Measurements from ENCODE around the gene CHST3. TPM values are rescaled to one million over a fixed set of nuclear protein-coding genes. Genes with fewer than 3 reads are reported as not detected.
A peak's percentile ranks its signal among the peaks of the same experiment; 100 is the strongest.

CHST3 gene
- total and polyA plus RNA-seq, 4 experiments from 2014 or later: not detected

DNA sequence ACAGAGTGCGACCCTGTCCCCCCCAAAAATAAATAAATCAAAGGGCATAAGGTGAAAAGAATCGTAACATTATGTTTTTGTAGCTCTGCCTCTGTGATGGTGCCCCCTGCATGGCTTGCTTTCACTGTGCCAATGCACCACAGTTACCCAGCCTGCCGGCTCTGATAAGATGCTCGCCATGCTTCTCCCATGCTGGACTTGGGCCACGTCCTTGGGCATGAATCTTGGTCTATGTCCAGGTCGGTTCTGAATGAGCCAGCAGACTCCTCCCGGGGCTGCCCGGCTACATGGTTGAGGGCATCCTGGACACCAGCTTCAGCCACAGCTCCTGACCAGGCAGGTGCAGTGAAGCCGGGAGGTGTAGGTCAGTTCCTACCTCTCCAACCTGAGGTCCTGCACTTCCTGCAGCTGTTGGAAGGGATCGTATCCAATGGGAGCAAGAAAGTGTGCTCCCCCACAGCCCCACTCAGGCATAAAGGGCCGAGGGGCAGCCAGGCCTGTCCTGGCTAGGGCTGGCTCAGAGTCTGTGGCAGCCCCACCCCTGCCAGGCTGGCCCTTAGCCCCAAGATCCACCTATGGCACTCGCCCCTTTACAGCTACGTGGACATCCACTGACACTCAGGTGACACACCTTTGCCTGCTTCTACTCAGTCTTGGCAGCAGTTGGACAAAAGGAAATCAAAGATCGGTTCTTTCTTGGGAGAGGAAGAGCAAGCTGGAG is 34.1 kb downstream of the CHST3 start:
- peaks cover 2% of the 10 kb centered on the region in 2 donors for H3K27me3 Mint-ChIP-seq
- ChIA-PET POLR2A (ENCODE audit: partially characterized antibody) (no interaction called here), CTCF (ENCODE audit: partially characterized antibody) (no interaction called here)
- no peak overlapping the region for H3K27ac Mint-ChIP-seq
- no peak overlapping the region for H3K4me3 ChIP-seq (ENCODE audit: low read length in 2 of 2)
- H3K4me3 Mint-ChIP-seq: no peak overlapping the region
- no peaks in the 10 kb centered on the region for H3K9me3 Mint-ChIP-seq
- no peaks in the 10 kb centered on the region for H3K36me3 Mint-ChIP-seq
- H3K4me1 ChIP-seq (ENCODE audit: insufficient read depth, low read length): no peaks in the 10 kb centered on the region
- no peaks in the 10 kb centered on the region for H3K27me3 ChIP-seq (ENCODE audit: insufficient read depth, low read length)
- peaks cover 0 to 2% (median 0%) of the 10 kb centered on the region in 4 donors for H3K4me1 Mint-ChIP-seq
- intact Hi-C loops (cut with micrococcal nuclease): no loop called here
- H3K36me3 ChIP-seq (ENCODE audit: insufficient read depth, low read length): no peaks in the 10 kb centered on the region
- no peak overlapping the region for H3K27ac ChIP-seq (ENCODE audit: low read depth, low read length)
- DNase-seq: no peak
- no peaks in the 10 kb centered on the region for H3K9me3 ChIP-seq (ENCODE audit: control insufficient read depth in 1 of 2, low read length in 2 of 2)

DNA sequence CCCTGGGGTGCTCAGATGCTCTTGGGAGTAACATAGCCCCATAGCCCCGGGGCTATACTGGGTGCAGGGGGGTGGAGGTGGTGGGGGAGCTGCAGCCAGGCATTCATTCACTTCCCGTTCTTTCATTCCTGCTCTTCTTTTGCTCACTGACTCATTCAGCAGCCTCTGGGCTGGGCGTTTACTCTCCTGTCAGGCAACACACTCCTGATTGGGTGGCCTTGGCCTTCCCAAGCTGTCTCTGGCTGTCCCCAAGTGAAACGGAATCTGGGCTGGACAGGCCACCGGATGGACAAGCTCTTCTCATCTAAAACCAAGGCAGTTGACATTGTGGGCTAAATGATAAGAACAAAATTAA is 34.6 kb downstream of the CHST3 start:
- H3K27ac ChIP-seq (ENCODE audit: low read depth, low read length): no peak overlapping the region
- DNase-seq: no peak
- no peaks in the 10 kb centered on the region for H3K27me3 ChIP-seq (ENCODE audit: insufficient read depth, low read length)
- H3K9me3 ChIP-seq (ENCODE audit: control insufficient read depth in 1 of 2, low read length in 2 of 2): no peaks in the 10 kb centered on the region
- ChIA-PET POLR2A (ENCODE audit: partially characterized antibody) (no interaction called here), CTCF (ENCODE audit: partially characterized antibody) (interaction anchor here (1.4 kb wide), 1 partner anchor 50 kb away, joined by 3 read pairs; no protein-coding TSS in a partner anchor)
- H3K36me3 ChIP-seq (ENCODE audit: insufficient read depth, low read length): no peaks in the 10 kb centered on the region
- no peak overlapping the region for H3K27ac Mint-ChIP-seq
- H3K4me1 Mint-ChIP-seq: peaks cover 0 to 2% (median 0%) of the 10 kb centered on the region in 4 donors
- no peaks in the 10 kb centered on the region for H3K4me1 ChIP-seq (ENCODE audit: insufficient read depth, low read length)
- H3K9me3 Mint-ChIP-seq: no peaks in the 10 kb centered on the region
- peaks cover 0 to 2% of the 10 kb centered on the region in 2 donors for H3K27me3 Mint-ChIP-seq
- intact Hi-C loops (cut with micrococcal nuclease): no loop called here
- no peak overlapping the region for H3K4me3 ChIP-seq (ENCODE audit: low read length in 2 of 2)
- H3K4me3 Mint-ChIP-seq: no peak overlapping the region
- no peaks in the 10 kb centered on the region for H3K36me3 Mint-ChIP-seq

DNA sequence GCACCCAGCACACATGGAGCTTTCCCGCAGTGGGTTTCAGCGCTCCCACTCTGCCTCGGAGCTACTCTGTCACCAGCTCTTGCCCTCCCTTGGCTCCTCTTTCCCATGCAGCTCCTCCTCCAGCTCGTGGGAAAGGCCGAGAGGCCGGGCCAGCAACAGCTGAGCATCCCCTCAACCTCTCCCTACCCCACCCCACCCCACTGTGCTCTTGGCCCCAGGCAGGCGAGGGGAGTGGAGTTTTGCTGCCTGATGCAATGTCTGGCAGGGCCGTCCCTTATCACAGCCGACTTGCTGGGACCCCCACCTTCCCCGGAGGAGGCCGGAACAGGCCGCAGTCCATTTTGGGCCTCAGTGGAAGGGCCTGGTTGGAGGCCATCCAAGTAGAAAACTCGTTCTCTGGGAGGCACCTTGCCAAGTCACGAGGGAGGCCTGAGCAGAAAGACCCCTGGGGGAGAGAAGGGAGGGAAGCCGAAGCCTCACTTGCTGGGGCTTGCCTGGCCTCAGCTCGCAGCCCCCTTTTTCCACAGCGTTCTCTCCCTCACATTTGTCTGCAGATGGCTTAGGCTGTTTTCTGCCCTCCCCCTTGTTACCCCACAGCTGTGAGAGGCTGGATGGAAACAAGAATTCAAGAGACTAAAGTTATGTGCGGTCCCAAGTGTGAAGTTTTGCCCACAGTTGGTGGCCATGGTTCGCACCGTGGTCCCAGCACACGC is 35.3 kb downstream of the CHST3 start:
- no peaks in the 10 kb centered on the region for H3K36me3 ChIP-seq (ENCODE audit: insufficient read depth, low read length)
- no peaks in the 10 kb centered on the region for H3K27me3 ChIP-seq (ENCODE audit: insufficient read depth, low read length)
- H3K9me3 ChIP-seq (ENCODE audit: control insufficient read depth in 1 of 2, low read length in 2 of 2): no peaks in the 10 kb centered on the region
- H3K27me3 Mint-ChIP-seq: peaks cover 0 to 2% of the 10 kb centered on the region in 2 donors
- DNase-seq: no peak
- no peaks in the 10 kb centered on the region for H3K9me3 Mint-ChIP-seq
- no peak overlapping the region for H3K27ac ChIP-seq (ENCODE audit: low read depth, low read length)
- POLR2A ChIA-PET (ENCODE audit: partially characterized antibody): no interaction called here
- intact Hi-C loops (cut with micrococcal nuclease): no loop called here
- no peak overlapping the region for H3K4me3 Mint-ChIP-seq
- no peaks in the 10 kb centered on the region for H3K4me1 ChIP-seq (ENCODE audit: insufficient read depth, low read length)
- H3K36me3 Mint-ChIP-seq: no peaks in the 10 kb centered on the region
- no peak overlapping the region for H3K4me3 ChIP-seq (ENCODE audit: low read length in 2 of 2)
- H3K4me1 Mint-ChIP-seq: peaks cover 0 to 2% (median 0%) of the 10 kb centered on the region in 4 donors
- CTCF ChIA-PET (ENCODE audit: partially characterized antibody): interaction anchor here (1.4 kb wide), 1 partner anchor 49 kb away, joined by 3 read pairs; no protein-coding TSS in a partner anchor
- H3K27ac Mint-ChIP-seq: no peak overlapping the region

DNA sequence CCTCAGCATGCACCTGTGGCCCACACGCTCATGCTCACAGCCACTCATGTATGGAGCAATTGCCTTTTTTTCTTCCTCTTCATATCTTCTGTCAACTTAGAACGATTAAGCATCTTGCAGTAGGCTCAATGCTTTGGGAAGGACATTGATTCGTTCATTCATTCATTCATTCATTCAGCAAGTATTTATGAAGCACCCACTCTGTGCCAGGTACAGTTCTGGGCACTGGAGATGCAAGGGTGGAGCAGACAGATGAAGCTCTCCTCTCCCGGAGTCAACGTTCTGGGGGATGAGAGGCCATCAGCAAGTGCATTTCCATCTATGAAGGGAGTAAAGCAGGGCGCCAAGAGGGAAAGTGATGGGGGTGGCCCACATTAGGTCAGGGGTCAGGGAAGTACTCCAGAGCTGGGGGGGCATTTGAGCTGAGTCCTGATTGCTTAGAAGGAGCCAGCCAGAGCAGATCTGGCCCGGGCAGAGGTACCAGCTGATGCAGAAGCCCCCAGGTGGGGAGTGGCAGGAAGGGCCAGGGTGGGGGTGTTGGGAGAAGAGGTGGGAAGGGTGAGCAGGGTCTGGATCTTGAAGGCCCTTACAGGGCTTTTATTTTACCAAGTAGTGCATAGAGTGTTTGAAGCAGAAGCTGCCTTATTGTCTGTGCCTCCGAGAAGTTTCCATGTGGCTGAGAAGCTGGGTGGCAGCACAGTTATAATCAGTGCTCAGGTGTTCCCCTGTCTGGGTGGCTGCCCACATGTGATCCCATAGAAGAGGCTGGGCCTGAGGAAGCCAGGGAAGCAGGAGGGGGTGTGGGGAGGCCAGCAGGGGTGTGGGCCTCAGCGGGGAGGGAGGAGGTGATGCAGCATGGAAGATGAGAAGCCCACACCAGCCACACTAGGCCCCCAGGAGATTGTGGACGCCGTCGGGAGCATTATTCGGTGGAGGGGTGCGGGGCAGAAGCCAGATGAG is 36.2 kb downstream of the CHST3 start:
- H3K27me3 ChIP-seq (ENCODE audit: insufficient read depth, low read length): no peaks in the 10 kb centered on the region
- H3K27ac ChIP-seq (ENCODE audit: low read depth, low read length): no peak overlapping the region
- H3K4me3 ChIP-seq (ENCODE audit: low read length in 2 of 2): no peak overlapping the region
- H3K4me1 ChIP-seq (ENCODE audit: insufficient read depth, low read length): no peaks in the 10 kb centered on the region
- Mint-ChIP-seq H3K27me3 (peaks cover 0 to 2% of the 10 kb centered on the region in 2 donors), H3K4me1 (peaks cover 0 to 2% (median 0%) of the 10 kb centered on the region in 4 donors), H3K9me3 (no peaks in the 10 kb centered on the region), H3K36me3 (no peaks in the 10 kb centered on the region), H3K4me3 (no peak overlapping the region), H3K27ac (no peak overlapping the region)
- no peaks in the 10 kb centered on the region for H3K36me3 ChIP-seq (ENCODE audit: insufficient read depth, low read length)
- DNase-seq: no peak
- intact Hi-C loops (cut with micrococcal nuclease): no loop called here
- H3K9me3 ChIP-seq (ENCODE audit: control insufficient read depth in 1 of 2, low read length in 2 of 2): no peaks in the 10 kb centered on the region
- ChIA-PET POLR2A (ENCODE audit: partially characterized antibody) (no interaction called here), CTCF (ENCODE audit: partially characterized antibody) (interaction anchor here (0.7 to 1.4 kb wide), 2 partner anchors 48 to 189 kb away, joined by 3 read pairs; no protein-coding TSS in a partner anchor)

DNA sequence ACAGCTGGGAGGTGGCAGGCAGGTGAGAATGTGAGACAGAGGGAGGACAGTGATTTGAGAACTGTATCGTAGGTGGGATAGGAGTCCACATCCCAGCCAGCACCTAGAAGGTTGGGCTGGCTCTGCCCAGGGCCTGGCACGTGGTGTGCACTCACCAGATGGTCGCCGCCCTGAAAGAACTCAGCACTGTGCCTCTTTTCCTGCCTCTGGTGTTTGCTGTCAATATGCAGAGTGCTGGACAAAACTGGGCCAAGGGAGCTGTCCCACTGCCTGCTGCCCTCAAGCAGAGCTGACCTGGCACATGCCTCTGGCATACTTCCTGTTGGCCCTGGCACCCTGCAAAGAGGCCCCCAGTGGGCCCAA is 36.8 kb downstream of the CHST3 start:
- POLR2A ChIA-PET (ENCODE audit: partially characterized antibody): no interaction called here
- H3K9me3 ChIP-seq (ENCODE audit: control insufficient read depth in 1 of 2, low read length in 2 of 2): no peaks in the 10 kb centered on the region
- CTCF ChIA-PET (ENCODE audit: partially characterized antibody): interaction anchor here (0.7 kb wide), 1 partner anchor 190 kb away, joined by 3 read pairs; no protein-coding TSS in a partner anchor
- peaks cover 0 to 2% of the 10 kb centered on the region in 2 donors for H3K27me3 Mint-ChIP-seq
- H3K4me1 ChIP-seq (ENCODE audit: insufficient read depth, low read length): no peaks in the 10 kb centered on the region
- H3K4me3 Mint-ChIP-seq: no peak overlapping the region
- H3K4me3 ChIP-seq (ENCODE audit: low read length in 2 of 2): no peak overlapping the region
- H3K27me3 ChIP-seq (ENCODE audit: insufficient read depth, low read length): no peaks in the 10 kb centered on the region
- intact Hi-C loops (cut with micrococcal nuclease): no loop called here
- no peak overlapping the region for H3K27ac ChIP-seq (ENCODE audit: low read depth, low read length)
- H3K4me1 Mint-ChIP-seq: peaks cover 0 to 2% (median 0%) of the 10 kb centered on the region in 4 donors
- no peaks in the 10 kb centered on the region for H3K36me3 ChIP-seq (ENCODE audit: insufficient read depth, low read length)
- no peaks in the 10 kb centered on the region for H3K36me3 Mint-ChIP-seq
- DNase-seq: no peak
- peak overlapping the region in 1 of 7 donors; percentile 35 for H3K27ac Mint-ChIP-seq
- H3K9me3 Mint-ChIP-seq: no peaks in the 10 kb centered on the region

DNA sequence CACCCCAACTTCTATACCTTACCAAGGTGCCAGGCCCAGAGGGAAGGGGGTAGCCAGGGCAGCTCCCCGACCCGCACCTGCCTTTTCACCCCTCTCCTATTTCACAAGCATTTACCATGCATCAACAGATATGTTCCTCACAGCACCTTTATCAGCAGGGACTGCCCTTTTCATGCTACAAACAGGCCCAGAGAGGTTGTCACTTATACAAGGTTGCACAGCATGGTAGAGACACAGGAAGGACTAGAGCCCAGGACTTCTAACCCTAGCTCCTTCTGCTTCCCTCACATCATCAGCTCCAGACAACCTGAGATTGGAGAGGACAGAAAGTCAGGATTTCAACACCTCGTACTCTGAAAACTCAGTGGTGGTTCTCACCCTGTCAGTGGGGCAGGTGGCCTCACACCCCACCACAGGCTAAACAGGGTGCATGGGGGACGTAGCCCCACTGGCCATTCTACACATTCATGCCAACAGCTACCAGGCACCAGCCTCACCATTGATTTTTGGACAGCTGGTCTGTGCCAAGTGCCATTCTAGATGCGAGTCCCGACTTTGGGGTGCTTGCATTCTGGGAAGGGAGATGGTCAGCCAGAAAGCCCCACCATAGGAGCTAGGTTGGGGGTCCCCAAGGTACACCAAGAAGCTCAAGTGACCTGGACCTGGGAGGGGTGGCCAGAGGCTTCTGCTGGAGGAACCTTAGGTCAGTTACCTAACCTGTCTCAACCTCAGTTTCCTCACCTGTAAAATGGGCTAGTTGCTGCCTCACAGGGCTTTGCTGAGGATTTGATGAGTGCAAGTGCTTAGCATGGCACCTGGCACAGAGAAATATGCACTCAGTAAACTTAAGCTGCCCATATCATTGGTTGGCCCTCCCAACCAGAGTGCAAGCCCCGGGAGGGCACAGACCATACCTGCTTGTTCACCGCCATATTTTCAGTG is 38.4 kb downstream of the CHST3 start:
- no peaks in the 10 kb centered on the region for H3K9me3 ChIP-seq (ENCODE audit: control insufficient read depth in 1 of 2, low read length in 2 of 2)
- Mint-ChIP-seq H3K36me3 (no peaks in the 10 kb centered on the region), H3K9me3 (no peaks in the 10 kb centered on the region), H3K27ac (no peak overlapping the region), H3K4me3 (no peak overlapping the region), H3K27me3 (peaks cover 0 to 2% of the 10 kb centered on the region in 2 donors), H3K4me1 (peaks cover 0 to 2% (median 0%) of the 10 kb centered on the region in 4 donors)
- H3K4me3 ChIP-seq (ENCODE audit: low read length in 2 of 2): no peak overlapping the region
- no peaks in the 10 kb centered on the region for H3K27me3 ChIP-seq (ENCODE audit: insufficient read depth, low read length)
- H3K27ac ChIP-seq (ENCODE audit: low read depth, low read length): no peak overlapping the region
- POLR2A ChIA-PET (ENCODE audit: partially characterized antibody): no interaction called here
- CTCF ChIA-PET (ENCODE audit: partially characterized antibody): interaction anchor here (0.7 kb wide), 1 partner anchor 25 kb away, joined by 3 read pairs; no protein-coding TSS in a partner anchor
- no peaks in the 10 kb centered on the region for H3K36me3 ChIP-seq (ENCODE audit: insufficient read depth, low read length)
- H3K4me1 ChIP-seq (ENCODE audit: insufficient read depth, low read length): no peaks in the 10 kb centered on the region
- intact Hi-C loops (cut with micrococcal nuclease): no loop called here
- no peak for DNase-seq

All from CD4-positive, alpha-beta memory T cell (primary cell).